ENCODE results near the gene BABAM2. TPM values are rescaled to one million over a fixed set of nuclear protein-coding genes. Genes with fewer than 3 reads are reported as not detected.
"Not testable (repeated sequence)": the region's sequence is repeated elsewhere in the genome, so short reads cannot be mapped to it uniquely, and the experiment has no call there.

The BABAM2 gene
- polyA plus RNA-seq, 1 experiment: 32.6 TPM

- no peak for TF ChIP-seq CTCF (IDR thresholded peaks at IDR 0.05; ENCODE audit: insufficient read depth, low read depth, low read length)
- CTCF ChIA-PET: interaction anchor here (1.5 kb wide), 1 partner anchor 47 kb away, joined by 3 read pairs; no protein-coding TSS in a partner anchor
- Histone ChIP-seq H3K27me3 (ENCODE audit: control insufficient read depth, insufficient read depth, low read length) (no peaks in the 10 kb centered on the region), H3K36me3 (ENCODE audit: control insufficient read depth, insufficient read depth, low read length) (no peaks in the 10 kb centered on the region), H3K4me3 (ENCODE audit: low read depth, low read length) (no peak overlapping the region)
- POLR2A ChIA-PET: no interaction called here
- DNase-seq (ENCODE audit: low read depth): no peak
Measured at GRCh38 chr2:27856956-27857355, 33.6 kb upstream of the BABAM2 start.

- H3K36me3 ChIP-seq (ENCODE audit: control insufficient read depth, insufficient read depth, low read length): no peaks in the 10 kb centered on the region
- DNase-seq (ENCODE audit: low read depth): peak; percentile 62
- no peak overlapping the region for H3K4me3 ChIP-seq (ENCODE audit: low read depth, low read length)
- ChIA-PET POLR2A (no interaction called here), CTCF (no interaction called here)
- TF ChIP-seq CTCF (IDR thresholded peaks at IDR 0.05; ENCODE audit: insufficient read depth, low read depth, low read length): no peak
- no peaks in the 10 kb centered on the region for H3K27me3 ChIP-seq (ENCODE audit: control insufficient read depth, insufficient read depth, low read length)
Measured at GRCh38 chr2:27857417-27858172, 32.9 kb upstream of the BABAM2 start.

DNA sequence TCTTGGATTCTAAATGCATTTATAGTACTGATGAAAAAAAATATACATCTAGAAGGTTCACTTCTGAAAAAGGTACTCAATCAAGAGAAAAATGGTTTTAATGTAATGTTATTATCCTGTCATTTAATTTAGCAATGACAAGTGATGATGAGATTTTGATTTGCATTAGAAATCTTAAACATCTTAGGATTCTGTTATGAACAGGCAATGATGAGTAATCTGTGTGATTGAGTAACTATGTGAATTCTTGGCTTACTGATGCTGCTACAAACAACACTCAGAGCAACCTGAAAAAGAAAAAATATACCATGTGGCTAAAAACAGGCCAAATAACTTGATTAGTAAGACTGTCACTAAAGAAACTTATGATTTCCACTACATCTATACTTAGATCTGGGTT is 30.4 kb upstream of the BABAM2 start:
- no peak for TF ChIP-seq CTCF (IDR thresholded peaks at IDR 0.05; ENCODE audit: insufficient read depth, low read depth, low read length)
- DNase-seq (ENCODE audit: low read depth): peak; percentile 53
- Histone ChIP-seq H3K36me3 (ENCODE audit: control insufficient read depth, insufficient read depth, low read length) (no peaks in the 10 kb centered on the region), H3K4me3 (ENCODE audit: low read depth, low read length) (no peak overlapping the region), H3K27me3 (ENCODE audit: control insufficient read depth, insufficient read depth, low read length) (no peaks in the 10 kb centered on the region)
- ChIA-PET CTCF (no interaction called here), POLR2A (no interaction called here)

DNA sequence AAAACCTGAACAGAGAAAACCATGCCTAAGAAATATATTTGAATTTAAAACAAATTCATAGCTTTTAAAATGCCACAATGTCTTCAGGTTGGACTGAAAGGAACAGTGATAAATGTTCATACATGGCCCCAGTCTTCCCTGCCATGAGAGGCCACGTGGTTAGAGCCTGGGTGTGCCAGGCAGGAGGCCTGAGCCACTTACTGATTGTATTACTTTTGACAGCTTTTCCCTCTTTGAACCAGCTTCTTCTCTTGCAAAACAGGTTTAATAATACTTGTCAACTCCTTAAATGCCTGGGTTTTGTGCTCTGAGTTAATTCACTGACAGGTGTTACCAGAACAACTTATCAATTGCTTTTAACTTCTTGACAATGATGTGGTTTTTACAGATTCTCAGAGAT is 27.4 kb upstream of the BABAM2 start:
- DNase-seq (ENCODE audit: low read depth): no peak
- CTCF ChIA-PET: interaction anchor here (0.5 kb wide), 1 partner anchor 104 kb away, joined by 3 read pairs; no protein-coding TSS in a partner anchor
- no peak for TF ChIP-seq CTCF (IDR thresholded peaks at IDR 0.05; ENCODE audit: insufficient read depth, low read depth, low read length)
- Histone ChIP-seq H3K4me3 (ENCODE audit: low read depth, low read length) (no peak overlapping the region), H3K27me3 (ENCODE audit: control insufficient read depth, insufficient read depth, low read length) (no peaks in the 10 kb centered on the region), H3K36me3 (ENCODE audit: control insufficient read depth, insufficient read depth, low read length) (no peaks in the 10 kb centered on the region)
- POLR2A ChIA-PET: no interaction called here

DNA sequence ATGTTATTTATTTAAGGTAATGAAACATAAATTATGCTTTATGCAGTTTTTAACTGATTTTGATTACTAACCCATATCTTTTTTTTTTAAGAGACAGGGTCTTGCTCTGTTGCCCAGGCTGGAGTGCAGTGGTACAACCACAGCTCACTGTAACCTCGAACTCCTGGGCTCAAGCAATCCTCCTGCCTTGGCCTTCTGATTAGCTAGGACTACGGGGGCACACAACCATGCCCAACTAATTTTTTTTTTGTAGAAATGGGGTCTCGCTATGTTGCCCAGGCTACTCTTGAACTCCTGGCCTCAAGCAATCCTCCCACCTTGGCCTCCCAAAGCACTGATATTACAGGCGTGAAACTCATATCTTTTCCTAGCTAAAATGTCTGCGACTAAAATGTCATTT is 26.6 kb upstream of the BABAM2 start:
- DNase-seq (ENCODE audit: low read depth); CTCF ChIA-PET; H3K36me3 ChIP-seq (ENCODE audit: control insufficient read depth, insufficient read depth, low read length); POLR2A ChIA-PET; H3K27me3 ChIP-seq (ENCODE audit: control insufficient read depth, insufficient read depth, low read length); H3K4me3 ChIP-seq (ENCODE audit: low read depth, low read length): not testable (repeated sequence)

- CTCF ChIA-PET: no interaction called here
- POLR2A ChIA-PET: no interaction called here
- TF ChIP-seq CTCF (IDR thresholded peaks at IDR 0.05; ENCODE audit: insufficient read depth, low read depth, low read length): no peak
- Histone ChIP-seq H3K27me3 (ENCODE audit: control insufficient read depth, insufficient read depth, low read length) (no peaks in the 10 kb centered on the region), H3K4me3 (ENCODE audit: low read depth, low read length) (no peak overlapping the region), H3K36me3 (ENCODE audit: control insufficient read depth, insufficient read depth, low read length) (no peaks in the 10 kb centered on the region)
- no peak for DNase-seq (ENCODE audit: low read depth)
Measured at GRCh38 chr2:27866237-27866636, 24.3 kb upstream of the BABAM2 start.

All from BJ (cell line).